ENCODE data around the gene ZAP70.
A peak's percentile ranks its signal among the peaks of the same experiment; 100 is the strongest.

GRCh38 chr2:97745474-97746174 lies 32.2 kb downstream of the ZAP70 start:
- TF ChIP-seq POLR2A (IDR thresholded peaks at IDR 0.05) (no peak), POLR2AphosphoS5 (IDR thresholded peaks at IDR 0.05) (peak in 1 of 3 donors; percentile 35), CTCF (IDR thresholded peaks at IDR 0.05) (no peak)
